Lung (tissue), 12 donors: ENCODE results near the gene LEUTX. TPM values are rescaled to one million over a fixed set of nuclear protein-coding genes. Genes with fewer than 3 reads are reported as not detected.

ENCODE experiments used
- ATAC-seq: fragments of 200-7000 bp; cut with Tn5 transposase; one replicate; pipeline ENCODE4 v1.9.1; 2020; ENCODE audit warnings: moderate number of reproducible peaks; ENCODE audit not compliant: insufficient read depth, low FRiP score
- DNase-seq, 3 donors: peaks; one replicate each; pipeline ENCODE4 v3.0.0-alpha.2; 2013 to 2017
- H3K27ac ChIP-seq, 2 donors: one replicate each; pipeline ENCODE4 v1.5.1; 2013; ENCODE audit warnings: mild to moderate bottlenecking in 2 of 2, moderate library complexity in 2 of 2, control low read depth in 1 of 2, inconsistent platforms in 1 of 2, low read depth in 1 of 2, low read length in 1 of 2
- H3K27me3 ChIP-seq, 3 donors: one replicate each; pipeline ENCODE4 v1.5.1; 2013; ENCODE audit warnings: low read length in 2 of 3; ENCODE audit not compliant: control insufficient read depth in 3 of 3, insufficient read depth in 3 of 3
- H3K36me3 ChIP-seq, 4 donors: one replicate each; pipeline ENCODE4 v1.5.1; 2013; ENCODE audit warnings: low read length in 4 of 4, mild to moderate bottlenecking in 1 of 4, moderate library complexity in 1 of 4; ENCODE audit not compliant: control insufficient read depth in 4 of 4, insufficient read depth in 4 of 4
- H3K4me1 ChIP-seq, 5 donors: one replicate each; pipeline ENCODE4 v1.5.1; 2013; ENCODE audit warnings: low read length in 5 of 5, mild to moderate bottlenecking in 2 of 5, moderate library complexity in 1 of 5; ENCODE audit not compliant: control insufficient read depth in 5 of 5, insufficient read depth in 5 of 5
- H3K4me3 ChIP-seq: one replicate; pipeline ENCODE4 v1.5.1; 2013; ENCODE audit warnings: mild to moderate bottlenecking, control low read depth, moderate library complexity
- H3K9ac ChIP-seq, 2 donors: one replicate each; pipeline ENCODE4 v1.5.1; 2013; ENCODE audit warnings: low read length in 2 of 2, control low read depth in 1 of 2; ENCODE audit not compliant: insufficient read depth in 1 of 2
- H3K9me3 ChIP-seq, 4 donors: one replicate each; pipeline ENCODE4 v1.5.1; 2013; ENCODE audit warnings: low read length in 3 of 4, mild to moderate bottlenecking in 1 of 4, moderate library complexity in 1 of 4; ENCODE audit not compliant: control insufficient read depth in 4 of 4, insufficient read depth in 3 of 4
- WGBS, 2 donors: extraction: QIAGEN DNeasy Blood & Tissue Kit; methylation state at CpG; one replicate each; pipeline ENCODE4 v1.1.7; 2013; 5-methylcytosine and 5-hydroxymethylcytosine counted together
- polyA plus RNA-seq, 2 donors: library from polyadenylated mRNA; stranded (reverse); fragments of 200-250 nt; gene quantifications; one replicate each; pipeline ENCODE4 v1.2.1, GENCODE V29; 2013
- total RNA-seq, 2 donors: library from RNA; depleted of rRNA in 1 of 2; stranded (reverse); fragments of >200 nt in 1 of 2; gene quantifications; one replicate each; pipeline ENCODE4 v1.2.1, GENCODE V29; 2014 to 2021
- TF ChIP-seq, protein P1 (sequence below): IDR thresholded peaks from 2 replicates; pipeline ENCODE4 v1.5.1; 2012; ENCODE audit warnings: mild to moderate bottlenecking; ENCODE audit errors: control extremely low read depth, extremely low read depth
- donor health status: control.
- donor health status: control.
- donor health status: Bipolar disorder and iron deficiency.
- donor health status: healthy.
- donor health status: DM: yes; HTN: yes; CAD: no.

Gene LEUTX
- total and polyA plus RNA-seq, 4 donors: not detected

DNA sequence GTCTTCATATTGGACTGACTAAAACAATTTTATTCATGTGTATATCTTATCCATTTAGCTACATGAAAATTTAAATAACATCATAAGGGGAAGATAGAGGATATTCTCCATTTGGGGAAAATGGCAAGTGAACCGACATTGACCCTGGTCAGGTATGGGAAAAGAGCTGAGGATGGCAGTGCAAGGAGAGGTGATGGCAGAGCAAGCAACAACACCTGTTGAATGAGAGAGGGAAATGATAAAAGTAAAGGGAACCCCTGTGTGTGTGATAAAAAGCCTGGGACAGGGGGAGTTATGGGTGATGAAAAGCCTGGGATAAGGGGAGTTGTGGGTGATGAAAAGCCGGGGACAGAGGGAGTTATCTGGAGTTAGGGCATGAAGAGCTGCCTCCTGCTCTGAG is 44.8 kb upstream of the LEUTX start:
- peaks cover 0 to 6% (median 0%) of the 10 kb centered on the region in 4 donors for H3K9me3 ChIP-seq
- TF ChIP-seq, protein P1, sequence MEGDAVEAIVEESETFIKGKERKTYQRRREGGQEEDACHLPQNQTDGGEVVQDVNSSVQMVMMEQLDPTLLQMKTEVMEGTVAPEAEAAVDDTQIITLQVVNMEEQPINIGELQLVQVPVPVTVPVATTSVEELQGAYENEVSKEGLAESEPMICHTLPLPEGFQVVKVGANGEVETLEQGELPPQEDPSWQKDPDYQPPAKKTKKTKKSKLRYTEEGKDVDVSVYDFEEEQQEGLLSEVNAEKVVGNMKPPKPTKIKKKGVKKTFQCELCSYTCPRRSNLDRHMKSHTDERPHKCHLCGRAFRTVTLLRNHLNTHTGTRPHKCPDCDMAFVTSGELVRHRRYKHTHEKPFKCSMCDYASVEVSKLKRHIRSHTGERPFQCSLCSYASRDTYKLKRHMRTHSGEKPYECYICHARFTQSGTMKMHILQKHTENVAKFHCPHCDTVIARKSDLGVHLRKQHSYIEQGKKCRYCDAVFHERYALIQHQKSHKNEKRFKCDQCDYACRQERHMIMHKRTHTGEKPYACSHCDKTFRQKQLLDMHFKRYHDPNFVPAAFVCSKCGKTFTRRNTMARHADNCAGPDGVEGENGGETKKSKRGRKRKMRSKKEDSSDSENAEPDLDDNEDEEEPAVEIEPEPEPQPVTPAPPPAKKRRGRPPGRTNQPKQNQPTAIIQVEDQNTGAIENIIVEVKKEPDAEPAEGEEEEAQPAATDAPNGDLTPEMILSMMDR: no peak
- 87 to 92% methylated on average over 2 of the region's 2 CpGs for WGBS, 2 donors
- no peak overlapping the region for H3K4me3 ChIP-seq
- ATAC-seq (no peak), DNase-seq (no peak)
- no peak overlapping the region for H3K9ac ChIP-seq
- H3K36me3 ChIP-seq: no peaks in the 10 kb centered on the region
- peaks cover 0 to 2% (median 0%) of the 10 kb centered on the region in 3 donors for H3K27me3 ChIP-seq
- H3K27ac ChIP-seq: no peak overlapping the region
- H3K4me1 ChIP-seq: no peaks in the 10 kb centered on the region

DNA sequence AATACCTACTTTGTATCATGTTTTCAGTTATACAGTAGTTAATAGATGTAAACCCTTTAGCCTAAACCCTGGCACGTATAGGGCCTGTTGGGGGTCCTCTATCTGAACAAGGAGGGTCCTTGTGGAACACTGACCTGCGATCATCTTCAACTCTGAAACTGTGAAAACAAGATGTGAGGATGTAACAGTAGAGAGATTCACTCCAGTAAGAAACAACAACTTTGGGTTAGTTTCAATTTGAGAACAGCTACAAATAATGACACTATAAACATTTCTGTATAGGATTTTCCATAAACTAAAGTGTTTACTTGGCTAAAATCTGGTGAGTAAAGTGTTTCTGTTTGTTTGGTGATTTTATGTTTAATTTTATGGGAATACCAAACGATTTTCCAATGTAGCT is 43.0 kb upstream of the LEUTX start:
- Histone ChIP-seq H3K9ac (no peak overlapping the region), H3K9me3 (peaks cover 0 to 6% (median 0%) of the 10 kb centered on the region in 4 donors), H3K27me3 (peaks cover 0 to 2% (median 0%) of the 10 kb centered on the region in 3 donors), H3K4me1 (no peaks in the 10 kb centered on the region), H3K36me3 (no peaks in the 10 kb centered on the region), H3K4me3 (no peak overlapping the region), H3K27ac (no peak overlapping the region)
- TF ChIP-seq, protein P1: no peak
- ATAC-seq: no peak
- WGBS, 2 donors: 46 to 73% methylated on average over 3 of the region's 3 CpGs
- no peak for DNase-seq

DNA sequence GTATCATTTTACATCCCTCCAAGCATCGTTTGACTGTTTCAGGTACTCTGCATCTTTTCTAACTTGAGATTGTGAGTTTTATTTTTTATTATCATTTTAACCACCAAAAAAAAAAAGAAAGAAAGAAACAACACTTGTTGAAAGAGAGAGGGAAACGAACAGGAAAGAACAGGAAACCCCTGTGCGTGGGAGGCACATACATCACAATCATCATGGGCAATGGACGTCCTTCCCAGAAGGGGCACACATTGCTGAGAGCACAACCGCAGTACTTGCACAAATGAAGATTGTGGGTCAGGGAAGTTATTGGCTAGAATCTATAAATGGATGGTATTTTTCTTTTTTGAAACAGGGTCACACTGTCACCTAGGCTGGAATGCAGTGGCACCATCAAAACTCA is 42.6 kb upstream of the LEUTX start:
- Histone ChIP-seq H3K36me3 (no peaks in the 10 kb centered on the region), H3K4me1 (no peaks in the 10 kb centered on the region), H3K9ac (no peak overlapping the region), H3K4me3 (no peak overlapping the region), H3K9me3 (peaks cover 0 to 6% (median 0%) of the 10 kb centered on the region in 4 donors), H3K27me3 (peaks cover 0 to 2% (median 0%) of the 10 kb centered on the region in 3 donors), H3K27ac (no peak overlapping the region)
- TF ChIP-seq, protein P1: no peak
- WGBS, 2 donors: 59 to 72% methylated on average over 5 of the region's 5 CpGs
- DNase-seq (no peak), ATAC-seq (no peak)

DNA sequence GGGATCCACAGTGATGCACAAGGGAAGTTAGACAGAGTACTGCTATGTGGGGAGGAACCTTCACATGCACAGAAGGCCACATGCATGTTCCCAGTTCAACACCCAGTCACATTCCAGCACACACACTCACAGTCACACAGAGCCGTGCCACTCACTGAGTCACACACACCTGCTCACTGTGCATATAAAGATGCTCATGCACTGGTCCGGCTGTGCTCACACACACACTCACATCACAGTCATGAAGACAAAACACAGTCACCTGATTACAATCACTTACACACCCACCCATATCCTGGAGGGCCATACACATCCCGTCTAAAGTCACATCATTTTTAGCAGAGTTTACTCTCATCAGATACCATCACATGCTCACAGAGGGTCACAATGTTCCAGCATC is 41.3 kb upstream of the LEUTX start:
- 64 to 80% methylated on average over 3 of the region's 3 CpGs for WGBS, 2 donors
- Histone ChIP-seq H3K4me3 (no peak overlapping the region), H3K36me3 (no peaks in the 10 kb centered on the region), H3K27ac (no peak overlapping the region), H3K27me3 (peaks cover 0 to 2% (median 0%) of the 10 kb centered on the region in 3 donors), H3K9me3 (peaks cover 0 to 6% (median 0%) of the 10 kb centered on the region in 4 donors), H3K4me1 (no peaks in the 10 kb centered on the region), H3K9ac (no peak overlapping the region)
- DNase-seq (no peak), ATAC-seq (no peak)
- TF ChIP-seq, protein P1: no peak
